Lower leg skin (tissue), 3 donors: ENCODE data around the gene PTPRN2.

Experiments
- CTCF ChIP-seq, 3 donors: fragments of 450-650 bp; IDR thresholded peaks; one replicate each; pipeline ENCODE4 v1.5.1; 2016; ENCODE audit warnings: antibody characterized with exemption in 3 of 3, mild to moderate bottlenecking in 3 of 3, moderate library complexity in 2 of 3
- POLR2A ChIP-seq, 2 donors: fragments of 450-650 bp; IDR thresholded peaks; one replicate each; pipeline ENCODE4 v1.6.1; 2016 to 2017; ENCODE audit warnings: antibody characterized with exemption in 2 of 2, mild to moderate bottlenecking in 1 of 2, moderate library complexity in 1 of 2

GRCh38 chr7:158369290-158369689, 218.3 kb downstream of the PTPRN2 start:
- TF ChIP-seq CTCF (IDR thresholded peaks at IDR 0.05) (no peak), POLR2A (IDR thresholded peaks at IDR 0.05) (no peak)
